GM19023 (cell line): ENCODE data around the gene NPBWR2.
"Not testable (repeated sequence)": the region's sequence is repeated elsewhere in the genome, so short reads cannot be mapped to it uniquely, and the experiment has no call there.

Experiments used
- ATAC-seq: cut with Tn5 transposase; IDR thresholded peaks from one replicate; pipeline ENCODE4 v1.9.1; 2021; ENCODE audit warnings: mild to moderate bottlenecking, moderate library complexity; ENCODE audit not compliant: unreplicated experiment

Gene NPBWR2

GRCh38 chr20:64119681-64120341 is 12.4 kb upstream of the NPBWR2 start:
- no peak for ATAC-seq

- ATAC-seq, result no peak
These were observed 11.9 kb upstream of the NPBWR2 start for GRCh38 chr20:64119301-64119680.

- ATAC-seq, result not testable (repeated sequence)
These were observed 10.0 kb upstream of the NPBWR2 start for GRCh38 chr20:64117432-64117777.

GRCh38 chr20:64116541-64117431 is 9.4 kb upstream of the NPBWR2 start:
- no peak for ATAC-seq

- no peak for ATAC-seq
These were observed 8.7 kb upstream of the NPBWR2 start for GRCh38 chr20:64116016-64116415.

GRCh38 chr20:64115171-64115911 is 8.0 kb upstream of the NPBWR2 start:
- no peak for ATAC-seq

- no peak for ATAC-seq
These were observed 7.1 kb upstream of the NPBWR2 start for GRCh38 chr20:64114356-64114971.

GRCh38 chr20:64113796-64114355 is 6.5 kb upstream of the NPBWR2 start:
- ATAC-seq, result no peak

GRCh38 chr20:64113444-64113775 is 6.0 kb upstream of the NPBWR2 start:
- no peak for ATAC-seq

- ATAC-seq, result no peak
These were observed 5.5 kb upstream of the NPBWR2 start for GRCh38 chr20:64112691-64113443.

GRCh38 chr20:64111841-64112641 is 4.7 kb upstream of the NPBWR2 start:
- ATAC-seq, result no peak

GRCh38 chr20:64110411-64111068 is 3.2 kb upstream of the NPBWR2 start:
- ATAC-seq, result no peak

- no peak for ATAC-seq
These were observed 2.5 kb upstream of the NPBWR2 start for GRCh38 chr20:64109831-64110391.

- no peak for ATAC-seq
These were observed 1.6 kb upstream of the NPBWR2 start for GRCh38 chr20:64108731-64109681.

GRCh38 chr20:64107736-64108457 is 532 bp upstream of the NPBWR2 start:
- no peak for ATAC-seq

- ATAC-seq, result no peak
These were observed 867 bp downstream of the NPBWR2 start for GRCh38 chr20:64106435-64106961.
